GM23338 (cell line): ENCODE results near the gene CARMIL1. TPM values are rescaled to one million over a fixed set of nuclear protein-coding genes. Genes with fewer than 3 reads are reported as not detected.

ENCODE experiments used
- ATAC-seq: fragments of 200-7000 bp; cut with Tn5 transposase; 3 replicates; pipeline ENCODE4 v1.9.1; 2020
- DNase-seq: peaks from one replicate; pipeline ENCODE4 v3.0.0-alpha.2; 2015; ENCODE audit warnings: low spot score
- H2AFZ ChIP-seq: fragments of 200-600 bp; sonication (generic); 2 replicates; pipeline ENCODE4 v1.8.0; 2016; ENCODE audit warnings: antibody characterized with exemption, mild to moderate bottlenecking, moderate library complexity
- H3F3A ChIP-seq: fragments of 200-600 bp; sonication (generic); replicated peaks from 2 replicates; pipeline ENCODE4 v1.8.0; 2017; ENCODE audit warnings: antibody characterized with exemption, mixed run types, low read depth
- H3K27ac ChIP-seq: fragments of 200-600 bp; sonication (generic); 2 replicates; pipeline ENCODE4 v1.6.1; 2016; ENCODE audit warnings: low read depth
- H3K27me3 ChIP-seq: fragments of 200-600 bp; sonication (generic); 2 replicates; pipeline ENCODE4 v1.8.0; 2016; ENCODE audit warnings: mild to moderate bottlenecking, mixed run types, moderate library complexity; ENCODE audit not compliant: insufficient read depth
- H3K36me3 ChIP-seq: fragments of 200-600 bp; sonication (generic); 2 replicates; pipeline ENCODE4 v1.8.0; 2016; ENCODE audit warnings: mild to moderate bottlenecking; ENCODE audit not compliant: insufficient read depth
- H3K4me1 ChIP-seq: fragments of 200-600 bp; sonication (generic); 2 replicates; pipeline ENCODE4 v1.8.0; 2016; ENCODE audit warnings: mild to moderate bottlenecking, moderate library complexity; ENCODE audit not compliant: insufficient read depth
- H3K4me2 ChIP-seq: fragments of 200-600 bp; sonication (generic); 2 replicates; pipeline ENCODE4 v1.7.1; 2017; ENCODE audit warnings: mixed run types
- H3K4me3 ChIP-seq: fragments of 200-600 bp; sonication (generic); 2 replicates; pipeline ENCODE4 v1.6.1; 2016; ENCODE audit warnings: mixed run types
- H3K79me2 ChIP-seq: fragments of 200-600 bp; sonication (generic); replicated peaks from 2 replicates; pipeline ENCODE4 v1.8.0; 2017; ENCODE audit warnings: mild to moderate bottlenecking; ENCODE audit not compliant: insufficient read depth
- H3K9me2 ChIP-seq: fragments of 200-600 bp; sonication (generic); 2 replicates; pipeline ENCODE4 v1.8.0; 2017; ENCODE audit not compliant: insufficient read depth
- H4K20me1 ChIP-seq: fragments of 200-600 bp; sonication (generic); replicated peaks from 2 replicates; pipeline ENCODE4 v1.8.0; 2017; ENCODE audit warnings: mild to moderate bottlenecking; ENCODE audit not compliant: insufficient read depth
- H3K27ac Mint-ChIP-seq: 2 replicates; pipeline ENCODE4 v1.8.0; 2020; ENCODE audit warnings: inconsistent platforms, mild to moderate bottlenecking, moderate library complexity, mixed read lengths
- H3K27me3 Mint-ChIP-seq: 3 replicates; pipeline ENCODE4 v1.8.0; 2022; ENCODE audit warnings: low read depth, mild to moderate bottlenecking, moderate library complexity, mixed read lengths, inconsistent platforms; ENCODE audit not compliant: insufficient read depth, poor library complexity
- H3K36me3 Mint-ChIP-seq: 3 replicates; pipeline ENCODE4 v1.8.0; 2021; ENCODE audit warnings: low read depth, mild to moderate bottlenecking, inconsistent platforms, moderate library complexity, mixed read lengths
- H3K4me1 Mint-ChIP-seq: 3 replicates; pipeline ENCODE4 v1.8.0; 2020; ENCODE audit warnings: mild to moderate bottlenecking, inconsistent platforms, mixed read lengths
- H3K4me3 Mint-ChIP-seq: 3 replicates; pipeline ENCODE4 v1.8.0; 2021; ENCODE audit warnings: moderate library complexity, mild to moderate bottlenecking, inconsistent platforms, mixed read lengths
- H3K9me3 Mint-ChIP-seq: 3 replicates; pipeline ENCODE4 v1.8.0; 2020; ENCODE audit warnings: moderate library complexity, mild to moderate bottlenecking, inconsistent platforms, mixed read lengths
- CREB1 ChIP-seq: fragments of 250-450 bp; sonication (Bioruptor Pico); IDR thresholded peaks from 2 replicates; pipeline ENCODE4 v1.5.0; 2020; ENCODE audit warnings: low read depth, mild to moderate bottlenecking, moderate library complexity
- CTCF ChIP-seq, 2 experiments: fragments of 200-600 bp in 1 of 2; sonication (generic) in 1 of 2; conservative IDR thresholded peaks; 2 replicates each; pipeline versions ENCODE4 v1.5.1 to v1.6.1; 2016 to 2017; ENCODE audit warnings: antibody characterized with exemption in 2 of 2, low read depth in 2 of 2, mild to moderate bottlenecking in 2 of 2, moderate library complexity in 1 of 2
- JUNB ChIP-seq: IDR thresholded peaks from one replicate; pipeline ENCODE4 v1.6.1; 2016; ENCODE audit warnings: antibody characterized with exemption; ENCODE audit not compliant: unreplicated experiment
- NANOG ChIP-seq: IDR thresholded peaks from 2 replicates; pipeline ENCODE4 v1.6.1; 2016; ENCODE audit warnings: antibody characterized with exemption, borderline replicate concordance
- REST ChIP-seq: IDR thresholded peaks from one replicate; pipeline ENCODE4 v1.6.1; 2018; ENCODE audit warnings: antibody characterized with exemption; ENCODE audit not compliant: unreplicated experiment
- STAT1 ChIP-seq: IDR thresholded peaks from one replicate; pipeline ENCODE4 v1.6.1; 2016; ENCODE audit warnings: antibody characterized with exemption; ENCODE audit not compliant: unreplicated experiment
- ZNF114 ChIP-seq: fragments of 250-450 bp; sonication (Bioruptor Pico); IDR thresholded peaks from 2 replicates; pipeline ENCODE4 v1.5.0; 2020; ENCODE audit warnings: mild to moderate bottlenecking, moderate library complexity
- ZNF331 ChIP-seq: fragments of 250-450 bp; sonication (Bioruptor Pico); IDR thresholded peaks from 2 replicates; pipeline ENCODE4 v1.5.0; 2020; ENCODE audit warnings: low read depth, mild to moderate bottlenecking, moderate library complexity
- ZNF462 ChIP-seq: fragments of 250-450 bp; sonication (Bioruptor Pico); IDR thresholded peaks from 2 replicates; pipeline ENCODE4 v1.5.0; 2020; ENCODE audit warnings: mild to moderate bottlenecking, moderate library complexity
- polyA plus RNA-seq: library from polyadenylated mRNA; unstranded; fragments of >200 nt; fragmentation: Nextera tagmentation; extraction: Ambion mirVana; gene quantifications from 2 replicates; pipeline ENCODE4 v1.2.1, GENCODE V29; 2016
- total RNA-seq: library from RNA; depleted of rRNA; stranded (reverse); fragments of >200 nt; shearing (Covaris generic); gene quantifications from 2 replicates; pipeline ENCODE4 v1.2.3, GENCODE V29; 2014

Gene CARMIL1
- total and polyA plus RNA-seq, 2 experiments from 2014 or later, result 43.2 to 66.9 TPM

GRCh38 chr6:25487012-25487411, 207.8 kb downstream of the CARMIL1 start:
- no peak overlapping the region for H3K4me3 ChIP-seq
- no peaks in the 10 kb centered on the region for H3F3A ChIP-seq
- peaks cover 5% of the 10 kb centered on the region; the same call in 1 of the 2 replicates for H3K4me1 ChIP-seq
- no peaks in the 10 kb centered on the region for H3K27me3 ChIP-seq
- Mint-ChIP-seq H3K27ac (no peak overlapping the region), H3K9me3 (no peaks in the 10 kb centered on the region), H3K4me3 (no peak overlapping the region), H3K4me1 (peaks cover 12% of the 10 kb centered on the region; the same call in 2 of the 3 replicates), H3K36me3 (peaks cover 10% of the 10 kb centered on the region), H3K27me3 (peaks cover 5% of the 10 kb centered on the region)
- no peaks in the 10 kb centered on the region for H3K9me2 ChIP-seq
- H3K79me2 ChIP-seq, result no peaks in the 10 kb centered on the region
- no peaks in the 10 kb centered on the region for H4K20me1 ChIP-seq
- no peaks in the 10 kb centered on the region for H3K36me3 ChIP-seq
- H3K4me2 ChIP-seq, result no peak overlapping the region
- no peak overlapping the region for H2AFZ ChIP-seq
- DNase-seq, result no peak
- no peak for TF ChIP-seq STAT1
- TF ChIP-seq JUNB, result no peak
- no peak for TF ChIP-seq CREB1 (CRISPR knock-in tag)
- TF ChIP-seq ZNF331 (CRISPR knock-in tag), result no peak
- no peak for TF ChIP-seq NANOG
- ATAC-seq, result no peak
- H3K27ac ChIP-seq, result no peak overlapping the region

- Histone ChIP-seq H3K36me3 (no peaks in the 10 kb centered on the region), H3K4me2 (no peak overlapping the region), H3K27ac (no peak overlapping the region), H3K79me2 (no peaks in the 10 kb centered on the region), H3K4me3 (no peak overlapping the region), H3K27me3 (no peaks in the 10 kb centered on the region), H4K20me1 (no peaks in the 10 kb centered on the region), H3K9me2 (no peaks in the 10 kb centered on the region), H3F3A (no peaks in the 10 kb centered on the region), H2AFZ (no peak overlapping the region), H3K4me1 (peaks cover 5% of the 10 kb centered on the region; the same call in 1 of the 2 replicates)
- DNase-seq (no peak), ATAC-seq (no peak)
- Mint-ChIP-seq H3K9me3 (no peaks in the 10 kb centered on the region), H3K27ac (no peak overlapping the region), H3K4me3 (no peak overlapping the region), H3K27me3 (peaks cover 5% of the 10 kb centered on the region), H3K4me1 (peaks cover 12% of the 10 kb centered on the region; the same call in 2 of the 3 replicates), H3K36me3 (peaks cover 6% of the 10 kb centered on the region)
- no peak for TF ChIP-seq ZNF114 (CRISPR knock-in tag)
- no peak for TF ChIP-seq ZNF462 (CRISPR knock-in tag)
- TF ChIP-seq NANOG, result no peak
- no peak for TF ChIP-seq ZNF331 (CRISPR knock-in tag)
- TF ChIP-seq CTCF (conservative IDR thresholded peaks at IDR 0.05; ENCODE audit: low read depth in 2 of 2), result peak in 1 of 2 experiments; percentile 49; a peak in 2 of 4 replicates
- TF ChIP-seq REST, result no peak
These were observed 209.0 kb downstream of the CARMIL1 start for GRCh38 chr6:25488156-25488555.
